GM23338 (cell line): ENCODE measurements around the gene MAD2L1BP.
"Not testable (repeated sequence)": the region's sequence is repeated elsewhere in the genome, so short reads cannot be mapped to it uniquely, and the experiment has no call there.

ENCODE experiments used
- CREB1 ChIP-seq: fragments of 250-450 bp; sonication (Bioruptor Pico); IDR thresholded peaks from 2 replicates; pipeline ENCODE4 v1.5.0; 2020; ENCODE audit warnings: low read depth, mild to moderate bottlenecking, moderate library complexity
- EZH2 ChIP-seq: fragments of 200-600 bp; sonication (generic); IDR thresholded peaks from one replicate; pipeline ENCODE4 v1.8.0; 2017; ENCODE audit warnings: antibody characterized with exemption, mild to moderate bottlenecking, low read depth; ENCODE audit not compliant: unreplicated experiment
- EZH2phosphoT487 ChIP-seq: fragments of 200-600 bp; sonication (generic); IDR thresholded peaks from one replicate; pipeline ENCODE4 v1.8.1; 2018; ENCODE audit warnings: antibody characterized with exemption; ENCODE audit not compliant: unreplicated experiment
- JUNB ChIP-seq: IDR thresholded peaks from one replicate; pipeline ENCODE4 v1.6.1; 2016; ENCODE audit warnings: antibody characterized with exemption; ENCODE audit not compliant: unreplicated experiment
- NANOG ChIP-seq: IDR thresholded peaks from 2 replicates; pipeline ENCODE4 v1.6.1; 2016; ENCODE audit warnings: antibody characterized with exemption, borderline replicate concordance
- POLR2AphosphoS5 ChIP-seq: IDR thresholded peaks from 2 replicates; pipeline ENCODE4 v1.6.1; 2016; ENCODE audit warnings: antibody characterized with exemption, low read depth
- STAT1 ChIP-seq: IDR thresholded peaks from one replicate; pipeline ENCODE4 v1.6.1; 2016; ENCODE audit warnings: antibody characterized with exemption; ENCODE audit not compliant: unreplicated experiment
- TF ChIP-seq, protein P1 (sequence below), 2 experiments: fragments of 200-600 bp in 1 of 2; sonication (generic) in 1 of 2; conservative IDR thresholded peaks; 2 replicates each; pipeline versions ENCODE4 v1.5.1 to v1.6.1; 2016 to 2017; ENCODE audit warnings: antibody characterized with exemption in 2 of 2, low read depth in 2 of 2, mild to moderate bottlenecking in 2 of 2, moderate library complexity in 1 of 2
- TF ChIP-seq, protein P2 (sequence below): IDR thresholded peaks from one replicate; pipeline ENCODE4 v1.6.1; 2018; ENCODE audit warnings: antibody characterized with exemption; ENCODE audit not compliant: unreplicated experiment
- TF ChIP-seq, protein P3 (sequence below): IDR thresholded peaks from 2 replicates; pipeline ENCODE4 v1.6.1; 2016; ENCODE audit warnings: antibody characterized with exemption
- TF ChIP-seq, protein P4 (sequence below): fragments of 250-450 bp; sonication (Bioruptor Pico); IDR thresholded peaks from 2 replicates; pipeline ENCODE4 v1.5.0; 2020; ENCODE audit warnings: mild to moderate bottlenecking, moderate library complexity

DNA sequence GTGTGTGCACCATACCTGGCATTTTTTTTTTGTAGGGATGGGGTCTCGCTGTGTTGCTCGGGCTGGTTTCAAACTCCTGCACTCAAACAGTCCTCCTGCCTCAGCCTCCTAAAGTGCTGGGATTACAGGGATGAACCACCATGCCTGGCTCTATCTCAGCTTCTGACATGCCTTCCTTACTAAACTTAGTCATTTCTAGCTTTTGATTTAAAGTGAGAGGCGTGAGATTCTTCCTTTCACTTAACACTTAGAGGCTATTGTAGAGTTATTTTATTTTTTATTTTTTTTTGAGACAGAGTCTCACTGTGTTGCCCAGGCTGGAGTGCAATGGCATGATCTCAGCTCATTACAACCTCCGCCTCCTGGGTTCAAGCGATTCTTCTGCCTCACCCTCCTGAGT lies 27.3 kb downstream of the MAD2L1BP start:
- TF ChIP-seq, protein P1, sequence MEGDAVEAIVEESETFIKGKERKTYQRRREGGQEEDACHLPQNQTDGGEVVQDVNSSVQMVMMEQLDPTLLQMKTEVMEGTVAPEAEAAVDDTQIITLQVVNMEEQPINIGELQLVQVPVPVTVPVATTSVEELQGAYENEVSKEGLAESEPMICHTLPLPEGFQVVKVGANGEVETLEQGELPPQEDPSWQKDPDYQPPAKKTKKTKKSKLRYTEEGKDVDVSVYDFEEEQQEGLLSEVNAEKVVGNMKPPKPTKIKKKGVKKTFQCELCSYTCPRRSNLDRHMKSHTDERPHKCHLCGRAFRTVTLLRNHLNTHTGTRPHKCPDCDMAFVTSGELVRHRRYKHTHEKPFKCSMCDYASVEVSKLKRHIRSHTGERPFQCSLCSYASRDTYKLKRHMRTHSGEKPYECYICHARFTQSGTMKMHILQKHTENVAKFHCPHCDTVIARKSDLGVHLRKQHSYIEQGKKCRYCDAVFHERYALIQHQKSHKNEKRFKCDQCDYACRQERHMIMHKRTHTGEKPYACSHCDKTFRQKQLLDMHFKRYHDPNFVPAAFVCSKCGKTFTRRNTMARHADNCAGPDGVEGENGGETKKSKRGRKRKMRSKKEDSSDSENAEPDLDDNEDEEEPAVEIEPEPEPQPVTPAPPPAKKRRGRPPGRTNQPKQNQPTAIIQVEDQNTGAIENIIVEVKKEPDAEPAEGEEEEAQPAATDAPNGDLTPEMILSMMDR (conservative IDR thresholded peaks at IDR 0.05; ENCODE audit: low read depth in 2 of 2): not testable (repeated sequence)
- not testable (repeated sequence) for TF ChIP-seq EZH2; POLR2AphosphoS5; STAT1; JUNB; EZH2phosphoT487; NANOG; CREB1 (CRISPR knock-in tag)
- TF ChIP-seq, protein P2, sequence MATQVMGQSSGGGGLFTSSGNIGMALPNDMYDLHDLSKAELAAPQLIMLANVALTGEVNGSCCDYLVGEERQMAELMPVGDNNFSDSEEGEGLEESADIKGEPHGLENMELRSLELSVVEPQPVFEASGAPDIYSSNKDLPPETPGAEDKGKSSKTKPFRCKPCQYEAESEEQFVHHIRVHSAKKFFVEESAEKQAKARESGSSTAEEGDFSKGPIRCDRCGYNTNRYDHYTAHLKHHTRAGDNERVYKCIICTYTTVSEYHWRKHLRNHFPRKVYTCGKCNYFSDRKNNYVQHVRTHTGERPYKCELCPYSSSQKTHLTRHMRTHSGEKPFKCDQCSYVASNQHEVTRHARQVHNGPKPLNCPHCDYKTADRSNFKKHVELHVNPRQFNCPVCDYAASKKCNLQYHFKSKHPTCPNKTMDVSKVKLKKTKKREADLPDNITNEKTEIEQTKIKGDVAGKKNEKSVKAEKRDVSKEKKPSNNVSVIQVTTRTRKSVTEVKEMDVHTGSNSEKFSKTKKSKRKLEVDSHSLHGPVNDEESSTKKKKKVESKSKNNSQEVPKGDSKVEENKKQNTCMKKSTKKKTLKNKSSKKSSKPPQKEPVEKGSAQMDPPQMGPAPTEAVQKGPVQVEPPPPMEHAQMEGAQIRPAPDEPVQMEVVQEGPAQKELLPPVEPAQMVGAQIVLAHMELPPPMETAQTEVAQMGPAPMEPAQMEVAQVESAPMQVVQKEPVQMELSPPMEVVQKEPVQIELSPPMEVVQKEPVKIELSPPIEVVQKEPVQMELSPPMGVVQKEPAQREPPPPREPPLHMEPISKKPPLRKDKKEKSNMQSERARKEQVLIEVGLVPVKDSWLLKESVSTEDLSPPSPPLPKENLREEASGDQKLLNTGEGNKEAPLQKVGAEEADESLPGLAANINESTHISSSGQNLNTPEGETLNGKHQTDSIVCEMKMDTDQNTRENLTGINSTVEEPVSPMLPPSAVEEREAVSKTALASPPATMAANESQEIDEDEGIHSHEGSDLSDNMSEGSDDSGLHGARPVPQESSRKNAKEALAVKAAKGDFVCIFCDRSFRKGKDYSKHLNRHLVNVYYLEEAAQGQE: not testable (repeated sequence)
- TF ChIP-seq, protein P3, sequence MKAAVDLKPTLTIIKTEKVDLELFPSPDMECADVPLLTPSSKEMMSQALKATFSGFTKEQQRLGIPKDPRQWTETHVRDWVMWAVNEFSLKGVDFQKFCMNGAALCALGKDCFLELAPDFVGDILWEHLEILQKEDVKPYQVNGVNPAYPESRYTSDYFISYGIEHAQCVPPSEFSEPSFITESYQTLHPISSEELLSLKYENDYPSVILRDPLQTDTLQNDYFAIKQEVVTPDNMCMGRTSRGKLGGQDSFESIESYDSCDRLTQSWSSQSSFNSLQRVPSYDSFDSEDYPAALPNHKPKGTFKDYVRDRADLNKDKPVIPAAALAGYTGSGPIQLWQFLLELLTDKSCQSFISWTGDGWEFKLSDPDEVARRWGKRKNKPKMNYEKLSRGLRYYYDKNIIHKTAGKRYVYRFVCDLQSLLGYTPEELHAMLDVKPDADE: not testable (repeated sequence)
- TF ChIP-seq, protein P4, sequence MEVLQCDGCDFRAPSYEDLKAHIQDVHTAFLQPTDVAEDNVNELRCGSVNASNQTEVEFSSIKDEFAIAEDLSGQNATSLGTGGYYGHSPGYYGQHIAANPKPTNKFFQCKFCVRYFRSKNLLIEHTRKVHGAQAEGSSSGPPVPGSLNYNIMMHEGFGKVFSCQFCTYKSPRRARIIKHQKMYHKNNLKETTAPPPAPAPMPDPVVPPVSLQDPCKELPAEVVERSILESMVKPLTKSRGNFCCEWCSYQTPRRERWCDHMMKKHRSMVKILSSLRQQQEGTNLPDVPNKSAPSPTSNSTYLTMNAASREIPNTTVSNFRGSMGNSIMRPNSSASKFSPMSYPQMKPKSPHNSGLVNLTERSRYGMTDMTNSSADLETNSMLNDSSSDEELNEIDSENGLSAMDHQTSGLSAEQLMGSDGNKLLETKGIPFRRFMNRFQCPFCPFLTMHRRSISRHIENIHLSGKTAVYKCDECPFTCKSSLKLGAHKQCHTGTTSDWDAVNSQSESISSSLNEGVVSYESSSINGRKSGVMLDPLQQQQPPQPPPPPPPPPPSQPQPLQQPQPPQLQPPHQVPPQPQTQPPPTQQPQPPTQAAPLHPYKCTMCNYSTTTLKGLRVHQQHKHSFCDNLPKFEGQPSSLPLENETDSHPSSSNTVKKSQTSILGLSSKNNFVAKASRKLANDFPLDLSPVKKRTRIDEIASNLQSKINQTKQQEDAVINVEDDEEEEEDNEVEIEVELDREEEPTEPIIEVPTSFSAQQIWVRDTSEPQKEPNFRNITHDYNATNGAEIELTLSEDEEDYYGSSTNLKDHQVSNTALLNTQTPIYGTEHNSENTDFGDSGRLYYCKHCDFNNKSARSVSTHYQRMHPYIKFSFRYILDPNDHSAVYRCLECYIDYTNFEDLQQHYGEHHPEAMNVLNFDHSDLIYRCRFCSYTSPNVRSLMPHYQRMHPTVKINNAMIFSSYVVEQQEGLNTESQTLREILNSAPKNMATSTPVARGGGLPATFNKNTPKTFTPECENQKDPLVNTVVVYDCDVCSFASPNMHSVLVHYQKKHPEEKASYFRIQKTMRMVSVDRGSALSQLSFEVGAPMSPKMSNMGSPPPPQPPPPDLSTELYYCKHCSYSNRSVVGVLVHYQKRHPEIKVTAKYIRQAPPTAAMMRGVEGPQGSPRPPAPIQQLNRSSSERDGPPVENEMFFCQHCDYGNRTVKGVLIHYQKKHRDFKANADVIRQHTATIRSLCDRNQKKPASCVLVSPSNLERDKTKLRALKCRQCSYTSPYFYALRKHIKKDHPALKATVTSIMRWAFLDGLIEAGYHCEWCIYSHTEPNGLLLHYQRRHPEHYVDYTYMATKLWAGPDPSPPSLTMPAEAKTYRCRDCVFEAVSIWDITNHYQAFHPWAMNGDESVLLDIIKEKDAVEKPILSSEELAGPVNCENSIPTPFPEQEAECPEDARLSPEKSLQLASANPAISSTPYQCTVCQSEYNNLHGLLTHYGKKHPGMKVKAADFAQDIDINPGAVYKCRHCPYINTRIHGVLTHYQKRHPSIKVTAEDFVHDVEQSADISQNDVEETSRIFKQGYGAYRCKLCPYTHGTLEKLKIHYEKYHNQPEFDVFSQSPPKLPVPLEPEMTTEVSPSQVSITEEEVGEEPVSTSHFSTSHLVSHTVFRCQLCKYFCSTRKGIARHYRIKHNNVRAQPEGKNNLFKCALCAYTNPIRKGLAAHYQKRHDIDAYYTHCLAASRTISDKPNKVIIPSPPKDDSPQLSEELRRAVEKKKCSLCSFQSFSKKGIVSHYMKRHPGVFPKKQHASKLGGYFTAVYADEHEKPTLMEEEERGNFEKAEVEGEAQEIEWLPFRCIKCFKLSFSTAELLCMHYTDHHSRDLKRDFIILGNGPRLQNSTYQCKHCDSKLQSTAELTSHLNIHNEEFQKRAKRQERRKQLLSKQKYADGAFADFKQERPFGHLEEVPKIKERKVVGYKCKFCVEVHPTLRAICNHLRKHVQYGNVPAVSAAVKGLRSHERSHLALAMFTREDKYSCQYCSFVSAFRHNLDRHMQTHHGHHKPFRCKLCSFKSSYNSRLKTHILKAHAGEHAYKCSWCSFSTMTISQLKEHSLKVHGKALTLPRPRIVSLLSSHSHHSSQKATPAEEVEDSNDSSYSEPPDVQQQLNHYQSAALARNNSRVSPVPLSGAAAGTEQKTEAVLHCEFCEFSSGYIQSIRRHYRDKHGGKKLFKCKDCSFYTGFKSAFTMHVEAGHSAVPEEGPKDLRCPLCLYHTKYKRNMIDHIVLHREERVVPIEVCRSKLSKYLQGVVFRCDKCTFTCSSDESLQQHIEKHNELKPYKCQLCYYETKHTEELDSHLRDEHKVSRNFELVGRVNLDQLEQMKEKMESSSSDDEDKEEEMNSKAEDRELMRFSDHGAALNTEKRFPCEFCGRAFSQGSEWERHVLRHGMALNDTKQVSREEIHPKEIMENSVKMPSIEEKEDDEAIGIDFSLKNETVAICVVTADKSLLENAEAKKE (CRISPR knock-in tag): not testable (repeated sequence)
